Left cardiac atrium (tissue), 2 donors: ENCODE data around the gene CCNJ. TPM values are rescaled to one million over a fixed set of nuclear protein-coding genes. Genes with fewer than 3 reads are reported as not detected.

Experiments used
- microRNA-seq, 2 donors: library from miRNA; unstranded; fragments of <30 nt; microRNA quantifications; one replicate each; pipeline ENCODE4 v1.2.0, GENCODE V29; 2020
- total RNA-seq, 2 donors: library from RNA; stranded (reverse); fragmentation: NEBNext Ultra II Directional; extraction: Animal tissue kit (Norgen Biotek cat#: 25700); gene quantifications; one replicate each; pipeline ENCODE4 v1.2.1, GENCODE V29; 2021
- donor health status: DM: no; HTN: yes; CAD: no; lungs with severe emphysema.
- donor health status: DM: yes; HTN: yes; CAD: no.

Gene CCNJ
- total RNA-seq, 2 donors from 2014 or later, result 3.0 to 5.1 TPM

Small RNA genes within 50 kb of the gene (microRNA-seq; reads per million reads assigned to microRNA genes)
- gene MIR3157, result 13.7 to 21.5 reads per million in 2 donors

Other genes starting within 250 kb of the CCNJ start
- 1 to 10 TPM in 1 of 2 donors, under 1 TPM in 1; 0.65 to 1.0 TPM for gene CC2D2B, start 135.6 kb upstream of the CCNJ start, total RNA-seq
- 10 to 100 TPM; 10.5 to 12.4 TPM for gene ZNF518A, start 86.7 kb downstream of the CCNJ start, total RNA-seq
- gene BLNK, start 228.0 kb downstream of the CCNJ start, total RNA-seq, result 1 to 10 TPM; 1.2 to 3.4 TPM